ENCODE measurements around the gene DDRGK1.

GRCh38 chr20:3237958-3238615 is 33.6 kb upstream of the DDRGK1 start:
- TF ChIP-seq ZNF274 (IDR thresholded peaks at IDR 0.05; ENCODE audit: low read depth, low read length) (no peak), YY1 (IDR thresholded peaks at IDR 0.05; ENCODE audit: insufficient read depth, insufficient read length) (no peak)
